ENCODE data around the gene TES.

Gene TES

GRCh38 chr7:116222501-116222900 is 12.2 kb downstream of the TES start:
- H3K27me3 ChIP-seq (ENCODE audit: insufficient read depth, low read length): no peaks in the 10 kb centered on the region
- no peaks in the 10 kb centered on the region for H3K9me3 ChIP-seq (ENCODE audit: insufficient read depth, low read depth, low read length)
- 0 out of 2 replicates have a peak, but pooled peaks cover 4% of the 10 kb centered on the region for H3K4me1 ChIP-seq (ENCODE audit: insufficient read depth, low read length)
- no peak overlapping the region for H3K4me3 ChIP-seq (ENCODE audit: low read length)
- 90% methylated on average over 5 of the region's 5 CpGs for WGBS
- H3K27ac ChIP-seq (ENCODE audit: low read depth, low read length): no peak overlapping the region
- H3K36me3 ChIP-seq (ENCODE audit: insufficient read depth, low read length): no peaks in the 10 kb centered on the region
- no peak overlapping the region for H3K9ac ChIP-seq (ENCODE audit: low read depth, low read length)

- Histone ChIP-seq H3K36me3 (ENCODE audit: insufficient read depth, low read length) (no peaks in the 10 kb centered on the region), H3K4me3 (ENCODE audit: low read length) (no peak overlapping the region), H3K4me1 (ENCODE audit: insufficient read depth, low read length) (0 out of 2 replicates have a peak, but pooled peaks cover 4% of the 10 kb centered on the region), H3K27me3 (ENCODE audit: insufficient read depth, low read length) (no peaks in the 10 kb centered on the region), H3K27ac (ENCODE audit: low read depth, low read length) (no peak overlapping the region), H3K9me3 (ENCODE audit: insufficient read depth, low read depth, low read length) (no peaks in the 10 kb centered on the region), H3K9ac (ENCODE audit: low read depth, low read length) (no peak overlapping the region)
- WGBS: 100% methylated on average over 1 of the region's 1 CpG
Observed at GRCh38 chr7:116223588-116223987, 13.2 kb downstream of the TES start.

GRCh38 chr7:116224492-116225098 is 14.3 kb downstream of the TES start:
- Histone ChIP-seq H3K36me3 (ENCODE audit: insufficient read depth, low read length) (no peaks in the 10 kb centered on the region), H3K27ac (ENCODE audit: low read depth, low read length) (no peak overlapping the region), H3K9me3 (ENCODE audit: insufficient read depth, low read depth, low read length) (no peaks in the 10 kb centered on the region), H3K9ac (ENCODE audit: low read depth, low read length) (no peak overlapping the region), H3K4me3 (ENCODE audit: low read length) (no peak overlapping the region), H3K4me1 (ENCODE audit: insufficient read depth, low read length) (0 out of 2 replicates have a peak, but pooled peaks cover 4% of the 10 kb centered on the region), H3K27me3 (ENCODE audit: insufficient read depth, low read length) (no peaks in the 10 kb centered on the region)
- 60% methylated on average over 2 of the region's 2 CpGs for WGBS

- Histone ChIP-seq H3K9ac (ENCODE audit: low read depth, low read length) (no peak overlapping the region), H3K27ac (ENCODE audit: low read depth, low read length) (no peak overlapping the region), H3K27me3 (ENCODE audit: insufficient read depth, low read length) (no peaks in the 10 kb centered on the region), H3K9me3 (ENCODE audit: insufficient read depth, low read depth, low read length) (no peaks in the 10 kb centered on the region), H3K4me3 (ENCODE audit: low read length) (no peak overlapping the region), H3K4me1 (ENCODE audit: insufficient read depth, low read length) (peaks cover 13% of the 10 kb centered on the region), H3K36me3 (ENCODE audit: insufficient read depth, low read length) (no peaks in the 10 kb centered on the region)
Observed at GRCh38 chr7:116225860-116226259, 15.5 kb downstream of the TES start.

GRCh38 chr7:116226664-116227063 is 16.3 kb downstream of the TES start:
- Histone ChIP-seq H3K27ac (ENCODE audit: low read depth, low read length) (no peak overlapping the region), H3K9me3 (ENCODE audit: insufficient read depth, low read depth, low read length) (no peaks in the 10 kb centered on the region), H3K4me1 (ENCODE audit: insufficient read depth, low read length) (peaks cover 19% of the 10 kb centered on the region), H3K27me3 (ENCODE audit: insufficient read depth, low read length) (no peaks in the 10 kb centered on the region), H3K9ac (ENCODE audit: low read depth, low read length) (no peak overlapping the region), H3K4me3 (ENCODE audit: low read length) (no peak overlapping the region), H3K36me3 (ENCODE audit: insufficient read depth, low read length) (no peaks in the 10 kb centered on the region)
- 94% methylated on average over 2 of the region's 2 CpGs for WGBS

GRCh38 chr7:116227678-116228239 is 17.4 kb downstream of the TES start:
- H3K4me3 ChIP-seq (ENCODE audit: low read length): no peak overlapping the region
- H3K27ac ChIP-seq (ENCODE audit: low read depth, low read length): no peak overlapping the region
- H3K27me3 ChIP-seq (ENCODE audit: insufficient read depth, low read length): no peaks in the 10 kb centered on the region
- H3K4me1 ChIP-seq (ENCODE audit: insufficient read depth, low read length): peaks cover 23% of the 10 kb centered on the region
- no peaks in the 10 kb centered on the region for H3K36me3 ChIP-seq (ENCODE audit: insufficient read depth, low read length)
- WGBS: no CpG with 5 or more reads among the region's 2 CpGs
- H3K9me3 ChIP-seq (ENCODE audit: insufficient read depth, low read depth, low read length): no peaks in the 10 kb centered on the region
- no peak overlapping the region for H3K9ac ChIP-seq (ENCODE audit: low read depth, low read length)

GRCh38 chr7:116228241-116228640 is 17.9 kb downstream of the TES start:
- H3K27me3 ChIP-seq (ENCODE audit: insufficient read depth, low read length): no peaks in the 10 kb centered on the region
- no peaks in the 10 kb centered on the region for H3K9me3 ChIP-seq (ENCODE audit: insufficient read depth, low read depth, low read length)
- WGBS: 92% methylated on average over 5 of the region's 5 CpGs
- peaks cover 23% of the 10 kb centered on the region for H3K4me1 ChIP-seq (ENCODE audit: insufficient read depth, low read length)
- H3K4me3 ChIP-seq (ENCODE audit: low read length): no peak overlapping the region
- H3K36me3 ChIP-seq (ENCODE audit: insufficient read depth, low read length): no peaks in the 10 kb centered on the region
- no peak overlapping the region for H3K9ac ChIP-seq (ENCODE audit: low read depth, low read length)
- no peak overlapping the region for H3K27ac ChIP-seq (ENCODE audit: low read depth, low read length)

- H3K27ac ChIP-seq (ENCODE audit: low read depth, low read length): no peak overlapping the region
- H3K9me3 ChIP-seq (ENCODE audit: insufficient read depth, low read depth, low read length): no peaks in the 10 kb centered on the region
- peaks cover 23% of the 10 kb centered on the region for H3K4me1 ChIP-seq (ENCODE audit: insufficient read depth, low read length)
- H3K36me3 ChIP-seq (ENCODE audit: insufficient read depth, low read length): no peaks in the 10 kb centered on the region
- no peak overlapping the region for H3K4me3 ChIP-seq (ENCODE audit: low read length)
- no peak overlapping the region for H3K9ac ChIP-seq (ENCODE audit: low read depth, low read length)
- no peaks in the 10 kb centered on the region for H3K27me3 ChIP-seq (ENCODE audit: insufficient read depth, low read length)
Observed at GRCh38 chr7:116229366-116229765, 19.0 kb downstream of the TES start.

GRCh38 chr7:116230191-116231005 is 20.1 kb downstream of the TES start:
- peaks cover 23% of the 10 kb centered on the region for H3K4me1 ChIP-seq (ENCODE audit: insufficient read depth, low read length)
- H3K9ac ChIP-seq (ENCODE audit: low read depth, low read length): no peak overlapping the region
- no peak overlapping the region for H3K27ac ChIP-seq (ENCODE audit: low read depth, low read length)
- no peaks in the 10 kb centered on the region for H3K36me3 ChIP-seq (ENCODE audit: insufficient read depth, low read length)
- H3K27me3 ChIP-seq (ENCODE audit: insufficient read depth, low read length): no peaks in the 10 kb centered on the region
- H3K4me3 ChIP-seq (ENCODE audit: low read length): no peak overlapping the region
- H3K9me3 ChIP-seq (ENCODE audit: insufficient read depth, low read depth, low read length): no peaks in the 10 kb centered on the region
- 93% methylated on average over 3 of the region's 4 CpGs for WGBS

GRCh38 chr7:116231543-116231942 is 21.2 kb downstream of the TES start:
- 83% methylated on average over 2 of the region's 2 CpGs for WGBS
- H3K27me3 ChIP-seq (ENCODE audit: insufficient read depth, low read length): no peaks in the 10 kb centered on the region
- no peaks in the 10 kb centered on the region for H3K36me3 ChIP-seq (ENCODE audit: insufficient read depth, low read length)
- H3K9me3 ChIP-seq (ENCODE audit: insufficient read depth, low read depth, low read length): no peaks in the 10 kb centered on the region
- no peak overlapping the region for H3K4me3 ChIP-seq (ENCODE audit: low read length)
- no peak overlapping the region for H3K9ac ChIP-seq (ENCODE audit: low read depth, low read length)
- no peak overlapping the region for H3K27ac ChIP-seq (ENCODE audit: low read depth, low read length)
- peaks cover 23% of the 10 kb centered on the region for H3K4me1 ChIP-seq (ENCODE audit: insufficient read depth, low read length)

GRCh38 chr7:116231949-116232348 is 21.6 kb downstream of the TES start:
- 85% methylated on average over 1 of the region's 1 CpG for WGBS
- Histone ChIP-seq H3K4me1 (ENCODE audit: insufficient read depth, low read length) (peaks cover 23% of the 10 kb centered on the region), H3K4me3 (ENCODE audit: low read length) (no peak overlapping the region), H3K27ac (ENCODE audit: low read depth, low read length) (no peak overlapping the region), H3K27me3 (ENCODE audit: insufficient read depth, low read length) (no peaks in the 10 kb centered on the region), H3K9ac (ENCODE audit: low read depth, low read length) (no peak overlapping the region), H3K36me3 (ENCODE audit: insufficient read depth, low read length) (no peaks in the 10 kb centered on the region), H3K9me3 (ENCODE audit: insufficient read depth, low read depth, low read length) (no peaks in the 10 kb centered on the region)

Measured in HUES64 (cell line).